ENCODE data around the gene EIF6.

The EIF6 gene

DNA sequence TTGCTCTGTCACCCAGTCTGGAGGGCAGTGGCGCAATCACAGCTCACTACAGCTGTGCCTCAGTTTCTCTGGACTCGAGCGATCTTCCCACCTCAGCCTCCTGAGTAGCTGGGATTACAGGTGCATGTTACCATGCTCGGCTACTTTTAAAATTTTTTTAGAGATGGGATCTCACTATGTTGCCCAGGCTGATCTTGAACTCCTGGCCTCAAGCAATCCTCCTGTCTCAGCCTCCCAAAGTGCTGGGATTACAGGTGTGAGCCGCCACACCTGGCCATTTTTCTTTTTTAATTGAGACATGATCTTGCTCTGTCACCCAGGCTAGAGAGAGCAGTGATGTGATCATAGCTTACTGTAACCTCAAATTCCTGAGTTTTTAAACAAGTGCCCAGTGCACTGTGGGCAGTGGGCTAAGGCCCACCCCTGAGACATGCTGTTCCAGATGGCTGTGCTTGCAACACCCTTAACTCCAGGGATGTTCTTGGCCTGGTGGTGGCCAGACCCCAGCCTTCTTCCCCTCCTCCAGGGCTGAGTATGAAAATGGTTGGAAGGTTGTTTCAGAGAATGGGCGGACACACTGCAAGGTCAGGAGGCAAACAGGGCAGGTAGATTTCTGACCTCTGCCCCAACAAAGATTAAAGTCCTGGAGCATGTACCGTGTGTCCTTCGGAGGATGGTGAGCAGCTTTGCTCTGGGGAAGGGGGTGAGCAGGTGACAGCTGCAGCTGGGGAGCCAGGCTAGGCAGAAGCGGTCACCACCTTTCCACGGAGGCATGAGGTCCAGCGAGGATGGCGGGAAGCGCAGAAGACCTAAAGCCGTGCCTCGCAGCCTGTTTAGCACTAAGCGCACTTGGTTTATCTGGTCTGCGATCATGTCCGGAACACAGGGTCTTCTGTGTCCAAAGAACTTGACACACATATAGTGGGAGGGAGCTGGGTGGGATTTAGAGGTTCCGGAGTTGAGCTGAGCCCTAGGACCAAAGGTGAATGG is 9.0 kb upstream of the EIF6 start:
- DNase-seq = no peak

DNA sequence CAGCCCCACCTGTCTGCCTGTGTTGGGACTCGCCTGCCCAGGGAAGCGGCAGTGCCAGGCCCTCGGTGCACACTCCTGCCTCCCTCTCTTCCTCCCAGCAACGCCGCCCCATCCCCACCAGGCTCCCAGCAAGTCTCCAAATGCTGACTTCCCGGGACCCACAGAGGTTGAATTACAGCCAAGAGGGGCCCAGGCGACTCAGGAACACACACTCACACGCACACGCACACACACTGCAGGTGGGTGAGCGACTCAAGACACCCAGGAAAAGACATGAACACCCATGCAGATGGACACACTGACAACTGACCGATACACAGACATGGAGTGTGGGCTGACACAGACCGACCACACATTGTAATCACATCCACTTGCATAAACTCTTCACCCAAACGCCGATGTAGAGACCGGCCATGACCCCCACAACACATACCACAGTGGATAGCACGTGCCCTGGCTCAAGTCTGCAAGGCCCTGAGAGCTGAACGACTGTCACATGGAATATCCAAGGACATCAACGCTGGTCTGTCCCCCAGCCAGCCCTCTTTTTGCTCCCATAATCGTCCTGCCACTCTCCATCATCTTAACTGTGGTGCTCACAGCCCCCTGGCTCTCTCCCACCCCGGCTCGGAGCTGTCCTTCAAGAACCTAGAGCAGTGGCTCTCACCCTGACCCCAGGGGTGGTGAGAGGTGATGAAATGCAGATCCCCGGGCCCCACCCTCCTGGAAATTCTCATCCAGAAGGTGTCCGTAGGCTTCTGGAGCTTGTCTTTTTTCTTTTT is 8.1 kb upstream of the EIF6 start:
- no peak for DNase-seq

DNA sequence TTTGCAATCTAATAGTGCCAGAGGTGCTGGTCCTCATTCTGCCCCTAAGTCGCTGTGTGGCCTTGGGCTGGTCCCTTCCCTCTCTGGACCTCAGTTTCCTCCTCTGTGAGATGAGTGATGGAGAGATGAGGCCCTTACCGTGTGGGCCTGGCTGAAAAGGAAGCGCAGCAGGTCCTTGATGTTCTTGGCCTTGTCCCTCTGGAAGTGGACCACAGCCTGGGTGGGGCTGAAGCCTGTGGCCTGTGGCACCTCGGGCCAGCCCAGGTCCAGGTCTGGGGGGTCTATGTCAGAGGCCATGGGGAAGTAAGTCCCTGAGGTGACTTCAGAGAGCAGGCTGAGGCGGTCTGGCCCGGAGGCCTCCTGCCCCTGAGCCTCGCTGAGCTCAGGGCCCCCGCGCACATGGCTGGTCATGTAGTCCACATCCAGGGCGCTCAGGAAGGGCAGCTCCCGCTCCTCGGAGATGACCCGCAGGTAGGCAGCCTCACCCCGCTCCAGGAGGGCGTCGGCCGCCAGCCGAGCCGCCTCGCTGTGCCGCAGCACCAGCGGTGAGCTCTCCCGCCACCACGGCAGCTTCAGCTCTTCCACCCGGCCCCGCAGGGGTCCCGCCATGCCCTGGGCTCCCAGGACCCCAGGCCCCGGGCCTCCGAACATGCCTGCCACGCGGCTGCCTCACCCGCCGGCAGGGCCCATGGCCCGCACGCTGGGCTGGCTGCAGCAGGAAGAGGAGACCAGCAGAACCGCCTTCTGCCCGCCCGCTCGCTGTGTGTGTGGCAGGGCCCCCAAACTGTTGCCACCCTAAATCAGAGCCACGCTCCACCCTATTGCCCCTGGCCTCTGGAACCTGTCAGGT is 7.3 kb upstream of the EIF6 start, which contains the start of gene FAM83C:
Gene FAM83C (minus strand): TSS at position 772 of the 850 bp plus-strand sequence. CDS start 121 bp downstream, at position 651.
- no peak for DNase-seq

- no peak for DNase-seq
These were observed 6.4 kb upstream of the EIF6 start for GRCh38 chr20:35290887-35291417.

GRCh38 chr20:35290186-35290886 is 5.8 kb upstream of the EIF6 start:
- DNase-seq = no peak

DNA sequence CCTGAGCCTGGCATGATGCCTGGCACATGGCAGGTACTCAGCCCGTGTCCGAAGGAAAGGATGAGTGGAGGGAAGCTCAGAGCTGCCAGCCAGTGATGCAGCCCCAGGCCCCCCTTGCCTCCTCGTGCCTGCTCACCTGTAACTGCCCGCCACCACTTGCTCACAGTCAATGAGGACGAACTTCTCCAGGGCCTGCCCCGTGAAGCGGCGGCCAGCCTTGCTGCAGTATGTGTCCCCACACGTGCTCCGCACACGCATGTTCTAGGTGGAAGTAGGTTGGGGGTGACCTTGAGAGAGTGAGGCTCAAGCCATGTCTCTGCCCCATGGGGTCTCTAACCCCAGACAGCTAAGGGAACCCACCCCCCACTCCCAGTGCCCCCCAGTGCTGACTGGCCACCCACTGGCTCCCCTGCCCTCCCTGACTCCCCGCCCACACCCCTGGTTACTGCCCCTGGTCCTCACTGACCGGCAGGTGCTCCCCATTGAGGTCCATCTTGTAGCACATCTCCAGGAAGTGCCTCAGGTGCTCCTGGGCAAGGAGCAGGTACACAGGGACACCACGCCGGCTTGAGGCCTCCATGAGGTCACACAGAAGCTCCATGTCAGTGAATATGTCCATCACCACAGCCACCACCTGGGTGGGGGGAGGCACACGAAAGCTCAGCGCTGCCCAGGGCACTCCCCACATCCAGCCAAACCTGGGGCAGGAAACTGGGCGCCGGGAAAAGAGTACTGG is 3.9 kb upstream of the EIF6 start:
- DNase-seq = no peak

DNA sequence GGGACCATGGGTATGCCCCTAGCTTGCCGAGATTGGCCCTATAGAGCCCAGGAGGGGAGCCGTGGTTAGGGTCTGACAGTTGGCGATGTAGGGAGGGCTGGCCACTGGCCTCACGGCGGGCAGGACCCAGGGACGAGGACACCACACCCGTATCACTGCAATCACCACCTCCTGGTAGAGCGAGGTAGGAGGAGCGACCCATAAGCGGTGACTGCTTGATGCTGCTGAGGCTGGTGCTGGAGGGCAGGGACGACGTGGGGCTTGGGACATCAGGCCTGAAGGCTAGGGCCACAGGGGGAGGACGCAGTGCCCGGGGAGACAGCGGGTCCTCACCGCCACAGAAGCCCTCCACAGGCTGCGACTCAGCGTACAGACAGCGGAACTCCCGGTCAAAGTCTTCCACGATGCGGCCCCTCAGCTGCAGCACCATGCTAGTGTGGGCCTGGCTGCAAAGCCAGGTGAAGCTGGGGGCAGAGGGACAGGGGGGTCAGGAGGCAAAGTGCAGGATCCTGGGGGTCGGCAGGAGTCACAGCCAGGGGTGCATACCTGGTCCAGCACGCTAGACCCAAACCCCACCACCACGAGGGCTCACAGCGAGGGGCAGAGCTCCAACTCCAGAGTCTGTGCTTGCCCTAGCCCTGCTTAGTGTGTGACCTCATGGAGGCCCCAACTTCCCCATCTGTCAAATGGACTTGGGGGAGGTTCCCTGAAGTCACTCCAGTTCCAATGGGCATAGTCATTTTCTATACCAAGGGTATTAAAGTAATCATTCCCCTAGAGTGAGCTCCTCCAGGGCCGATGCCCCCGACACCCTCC is 3.1 kb upstream of the EIF6 start:
- DNase-seq = no peak

- no peak for DNase-seq
These were observed 2.4 kb upstream of the EIF6 start for GRCh38 chr20:35286899-35287508.

- DNase-seq = no peak
These were observed 1.7 kb upstream of the EIF6 start for GRCh38 chr20:35286077-35286898.

- no peak for DNase-seq
These were observed 1.2 kb upstream of the EIF6 start for GRCh38 chr20:35285806-35286076.

GRCh38 chr20:35284992-35285805 is 627 bp upstream of the EIF6 start:
- no peak for DNase-seq

DNA sequence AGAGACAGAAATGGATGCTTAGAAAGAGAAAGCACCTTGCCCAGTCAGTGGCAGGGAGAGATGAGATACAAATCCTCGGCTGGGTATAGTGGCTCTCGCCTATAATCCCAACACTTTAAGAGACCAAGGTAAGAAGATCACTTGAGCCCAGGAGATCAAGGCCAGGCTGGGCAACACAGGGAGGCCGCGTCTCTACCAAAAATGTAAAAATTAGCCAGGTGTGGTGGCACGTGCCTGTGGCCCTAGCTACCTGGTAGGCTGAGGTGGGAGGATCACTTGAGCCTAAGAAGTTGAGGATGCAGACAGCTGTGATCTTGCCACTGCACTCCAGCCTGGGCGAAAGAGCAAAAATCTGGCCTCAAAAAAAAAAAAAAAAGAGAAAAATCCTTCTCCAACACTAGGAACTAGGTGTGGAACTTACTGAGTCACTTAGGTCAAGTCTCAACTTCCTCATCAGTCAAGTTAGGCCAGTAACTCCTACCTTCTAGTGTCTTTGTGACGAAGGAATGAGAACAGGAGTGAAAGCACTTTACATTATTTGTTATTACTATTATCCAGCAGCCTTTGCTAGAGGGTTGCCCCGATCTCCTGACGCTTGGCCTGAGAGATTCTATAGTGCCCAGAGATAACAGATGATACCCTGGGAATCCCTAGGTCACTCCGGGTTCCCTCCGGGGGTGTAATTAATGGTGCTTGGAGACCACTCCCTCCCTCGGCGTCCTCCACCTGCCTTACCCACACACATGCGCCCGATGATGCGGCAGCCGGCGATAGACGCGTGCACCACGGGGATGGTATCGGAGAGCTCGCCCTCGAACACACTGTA is 918 bp downstream of the EIF6 start:
- DNase-seq = no peak

DNA sequence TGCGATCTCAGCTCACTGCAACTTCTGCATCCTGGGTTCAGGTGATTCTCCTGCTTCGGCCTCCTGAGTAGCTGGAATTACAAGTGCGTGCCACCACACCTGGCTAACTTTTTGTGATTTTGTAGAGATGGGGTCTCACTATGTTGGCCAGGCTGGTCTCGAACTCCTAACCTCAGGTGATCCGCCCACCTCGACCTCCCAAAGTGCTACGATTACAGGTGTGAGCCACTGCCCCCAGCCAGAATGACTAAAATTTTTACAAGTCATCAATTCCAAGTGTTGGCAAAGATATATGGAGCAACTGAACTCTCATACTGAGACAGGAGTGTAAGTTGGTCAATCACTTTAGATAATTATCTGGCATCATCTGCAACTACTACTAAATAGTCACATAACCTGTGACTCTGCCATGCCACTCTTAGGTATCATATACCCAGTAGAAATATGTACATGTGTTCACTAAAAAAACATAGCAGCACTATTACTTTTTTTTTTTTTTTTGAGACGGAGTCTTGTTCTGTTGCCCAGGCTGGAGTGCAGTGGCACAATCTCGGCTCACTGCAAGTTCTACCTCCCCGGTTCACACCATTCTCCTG is 3.0 kb downstream of the EIF6 start:
- no peak for DNase-seq

GRCh38 chr20:35280523-35280922 is 4.0 kb downstream of the EIF6 start:
- no peak for DNase-seq

DNA sequence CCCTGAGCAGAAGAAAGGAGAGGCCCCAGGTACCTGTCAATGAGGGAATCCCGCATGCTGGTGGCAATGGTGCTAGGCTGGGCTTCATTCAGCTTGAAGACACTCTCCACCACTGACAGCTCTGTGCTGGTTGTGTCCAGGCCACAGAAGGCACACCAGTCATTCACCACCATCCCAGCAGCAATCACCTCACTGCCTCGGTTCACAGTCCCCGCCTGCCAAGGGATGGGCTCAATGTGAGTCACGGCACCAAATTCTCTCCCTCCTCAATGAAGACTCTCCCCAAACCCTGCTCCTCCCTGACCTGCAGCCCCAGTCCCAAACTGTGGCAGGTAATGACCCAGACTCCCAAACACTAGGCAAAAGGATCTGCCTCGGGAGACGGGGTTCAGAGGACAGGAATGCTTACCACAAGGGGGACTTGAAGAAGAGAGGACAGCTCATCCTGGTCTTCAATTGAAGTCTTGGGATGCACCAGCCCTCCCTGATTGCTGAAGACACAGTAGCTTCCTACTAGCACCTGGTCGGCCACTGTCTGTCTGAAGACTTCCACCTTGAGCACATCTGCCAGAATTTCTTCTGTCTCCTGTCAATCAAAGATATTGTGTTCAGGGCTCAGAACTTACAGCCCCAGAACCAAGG is 4.9 kb downstream of the EIF6 start:
- no peak for DNase-seq

GRCh38 chr20:35279040-35279439 is 5.5 kb downstream of the EIF6 start:
- no peak for DNase-seq
